Stimulated activated effector memory CD8-positive, alpha-beta T cell treated with anti-CD3 and anti-CD28 coated beads, Interleukin-12 subunit alpha, Interleukin-12 subunit beta, amount 100 ng/mL, for 72 hours (primary cell): Measurements from ENCODE around the gene PHACTR1.

ENCODE experiments used
- ATAC-seq: fragments of 150-1000 bp; cut with Tn5 transposase; 2 replicates; pipeline ENCODE4 v1.10.0; 2021
- DNase-seq, 2 donors: peaks; one replicate each; pipeline ENCODE4 v3.0.0; 2021 to 2022; ENCODE audit warnings: low spot score in 2 of 2
- H3K27ac Mint-ChIP-seq: one replicate; pipeline ENCODE4 v1.8.0; 2022; ENCODE audit warnings: mild to moderate bottlenecking, mixed read lengths
- H3K36me3 Mint-ChIP-seq: one replicate; pipeline ENCODE4 v1.8.0; 2022; ENCODE audit warnings: mild to moderate bottlenecking, mixed read lengths
- H3K4me1 Mint-ChIP-seq: one replicate; pipeline ENCODE4 v1.8.0; 2022; ENCODE audit warnings: mixed read lengths
- H3K4me3 Mint-ChIP-seq: one replicate; pipeline ENCODE4 v1.8.0; 2022; ENCODE audit warnings: mild to moderate bottlenecking, mixed read lengths
- H3K9me3 Mint-ChIP-seq: one replicate; pipeline ENCODE4 v1.8.0; 2022; ENCODE audit warnings: mixed read lengths

PHACTR1 gene

GRCh38 chr6:12950976-12951375, 234.4 kb downstream of the PHACTR1 start:
- Mint-ChIP-seq H3K36me3 (no peaks in the 10 kb centered on the region), H3K4me1 (peaks cover 4% of the 10 kb centered on the region), H3K9me3 (no peaks in the 10 kb centered on the region), H3K4me3 (no peak overlapping the region), H3K27ac (no peak overlapping the region)
- DNase-seq (no peak), ATAC-seq (peak; percentile 45)

GRCh38 chr6:12951415-12951814, 234.8 kb downstream of the PHACTR1 start:
- DNase-seq: no peak
- Mint-ChIP-seq H3K4me1 (peaks cover 9% of the 10 kb centered on the region), H3K4me3 (no peak overlapping the region), H3K27ac (no peak overlapping the region), H3K9me3 (no peaks in the 10 kb centered on the region), H3K36me3 (no peaks in the 10 kb centered on the region)
- ATAC-seq: no peak

GRCh38 chr6:12952318-12952717, 235.8 kb downstream of the PHACTR1 start:
- H3K4me3 Mint-ChIP-seq: no peak overlapping the region
- peaks cover 16% of the 10 kb centered on the region for H3K4me1 Mint-ChIP-seq
- H3K27ac Mint-ChIP-seq: no peak overlapping the region
- DNase-seq (no peak), ATAC-seq (no peak)
- no peaks in the 10 kb centered on the region for H3K9me3 Mint-ChIP-seq
- no peaks in the 10 kb centered on the region for H3K36me3 Mint-ChIP-seq

GRCh38 chr6:12955956-12956355, 239.4 kb downstream of the PHACTR1 start:
- no peaks in the 10 kb centered on the region for H3K9me3 Mint-ChIP-seq
- peaks cover 26% of the 10 kb centered on the region for H3K4me1 Mint-ChIP-seq
- ATAC-seq: no peak
- no peak for DNase-seq
- H3K27ac Mint-ChIP-seq: no peak overlapping the region
- H3K36me3 Mint-ChIP-seq: no peaks in the 10 kb centered on the region
- H3K4me3 Mint-ChIP-seq: peak overlapping the region; percentile 79

- H3K4me1 Mint-ChIP-seq: peaks cover 26% of the 10 kb centered on the region
- H3K9me3 Mint-ChIP-seq: no peaks in the 10 kb centered on the region
- peak overlapping the region; percentile 82 for H3K27ac Mint-ChIP-seq
- ATAC-seq (no peak), DNase-seq (no peak)
- H3K4me3 Mint-ChIP-seq: peak overlapping the region; percentile 79
- no peaks in the 10 kb centered on the region for H3K36me3 Mint-ChIP-seq
These were observed 240.4 kb downstream of the PHACTR1 start for GRCh38 chr6:12956991-12957320.

- H3K9me3 Mint-ChIP-seq: no peaks in the 10 kb centered on the region
- no peaks in the 10 kb centered on the region for H3K36me3 Mint-ChIP-seq
- ATAC-seq (peak; percentile 66), DNase-seq (peak; percentile 2 to 54)
- H3K4me3 Mint-ChIP-seq: peak overlapping the region; percentile 79
- peak overlapping the region; percentile 82 for H3K27ac Mint-ChIP-seq
- H3K4me1 Mint-ChIP-seq: peaks cover 26% of the 10 kb centered on the region
These were observed 240.9 kb downstream of the PHACTR1 start for GRCh38 chr6:12957321-12958051.

- peaks cover 31% of the 10 kb centered on the region for H3K4me1 Mint-ChIP-seq
- H3K36me3 Mint-ChIP-seq: no peaks in the 10 kb centered on the region
- no peak overlapping the region for H3K27ac Mint-ChIP-seq
- H3K9me3 Mint-ChIP-seq: no peaks in the 10 kb centered on the region
- DNase-seq: no peak
- H3K4me3 Mint-ChIP-seq: peak overlapping the region; percentile 79
- no peak for ATAC-seq
These were observed 241.6 kb downstream of the PHACTR1 start for GRCh38 chr6:12958052-12958706.

GRCh38 chr6:12961761-12962160, 245.2 kb downstream of the PHACTR1 start:
- DNase-seq (no peak), ATAC-seq (no peak)
- Mint-ChIP-seq H3K27ac (no peak overlapping the region), H3K4me1 (peaks cover 21% of the 10 kb centered on the region), H3K4me3 (no peak overlapping the region), H3K36me3 (no peaks in the 10 kb centered on the region), H3K9me3 (no peaks in the 10 kb centered on the region)

- Mint-ChIP-seq H3K27ac (no peak overlapping the region), H3K9me3 (no peaks in the 10 kb centered on the region)
These were observed 246.0 kb downstream of the PHACTR1 start for GRCh38 chr6:12962529-12962928.

GRCh38 chr6:12962987-12963386, 246.4 kb downstream of the PHACTR1 start:
- DNase-seq: no peak
- no peak overlapping the region for H3K4me3 Mint-ChIP-seq

More at GRCh38 chr6:12962529-12962928, 246.0 kb downstream of the PHACTR1 start:
- DNase-seq: no peak
- H3K4me3 Mint-ChIP-seq: no peak overlapping the region
- H3K36me3 Mint-ChIP-seq: no peaks in the 10 kb centered on the region
- peaks cover 15% of the 10 kb centered on the region for H3K4me1 Mint-ChIP-seq
- no peak for ATAC-seq

GRCh38 chr6:12963567-12963966, 247.0 kb downstream of the PHACTR1 start:
- Mint-ChIP-seq H3K36me3 (no peaks in the 10 kb centered on the region), H3K4me1 (peaks cover 8% of the 10 kb centered on the region), H3K27ac (no peak overlapping the region), H3K9me3 (no peaks in the 10 kb centered on the region), H3K4me3 (no peak overlapping the region)
- no peak for ATAC-seq
- DNase-seq: no peak

More at GRCh38 chr6:12962987-12963386, 246.4 kb downstream of the PHACTR1 start:
- Mint-ChIP-seq H3K9me3 (no peaks in the 10 kb centered on the region), H3K36me3 (no peaks in the 10 kb centered on the region), H3K27ac (no peak overlapping the region), H3K4me1 (peaks cover 11% of the 10 kb centered on the region)
- peak; percentile 47 for ATAC-seq

GRCh38 chr6:12967686-12968085, 251.1 kb downstream of the PHACTR1 start:
- Mint-ChIP-seq H3K9me3 (no peaks in the 10 kb centered on the region), H3K4me1 (peaks cover 7% of the 10 kb centered on the region), H3K4me3 (no peak overlapping the region), H3K27ac (no peak overlapping the region), H3K36me3 (no peaks in the 10 kb centered on the region)
- no peak for ATAC-seq
- DNase-seq: no peak

- DNase-seq (no peak), ATAC-seq (no peak)
- Mint-ChIP-seq H3K4me3 (no peak overlapping the region), H3K9me3 (no peaks in the 10 kb centered on the region), H3K4me1 (peaks cover 1% of the 10 kb centered on the region), H3K27ac (no peak overlapping the region), H3K36me3 (no peaks in the 10 kb centered on the region)
These were observed 251.7 kb downstream of the PHACTR1 start for GRCh38 chr6:12968290-12968689.

GRCh38 chr6:12968839-12969558, 252.4 kb downstream of the PHACTR1 start:
- Mint-ChIP-seq H3K4me1 (no peaks in the 10 kb centered on the region), H3K9me3 (no peaks in the 10 kb centered on the region), H3K4me3 (no peak overlapping the region), H3K36me3 (no peaks in the 10 kb centered on the region), H3K27ac (no peak overlapping the region)
- ATAC-seq (no peak), DNase-seq (no peak)

GRCh38 chr6:12969966-12970365, 253.4 kb downstream of the PHACTR1 start:
- no peaks in the 10 kb centered on the region for H3K4me1 Mint-ChIP-seq
- no peak overlapping the region for H3K4me3 Mint-ChIP-seq
- H3K9me3 Mint-ChIP-seq: no peaks in the 10 kb centered on the region
- no peaks in the 10 kb centered on the region for H3K36me3 Mint-ChIP-seq
- DNase-seq (no peak), ATAC-seq (no peak)
- no peak overlapping the region for H3K27ac Mint-ChIP-seq

GRCh38 chr6:12973386-12973785, 256.8 kb downstream of the PHACTR1 start:
- no peaks in the 10 kb centered on the region for H3K4me1 Mint-ChIP-seq
- no peaks in the 10 kb centered on the region for H3K9me3 Mint-ChIP-seq

More at GRCh38 chr6:12973386-12973785, 256.8 kb downstream of the PHACTR1 start:
- Mint-ChIP-seq H3K36me3 (no peaks in the 10 kb centered on the region), H3K27ac (no peak overlapping the region), H3K4me3 (no peak overlapping the region)
- DNase-seq (no peak), ATAC-seq (no peak)
